GM18498 (cell line): ENCODE measurements around the gene GRID2.

Experiments used
- ATAC-seq: cut with Tn5 transposase; IDR thresholded peaks from one replicate; pipeline ENCODE4 v1.9.1; 2021; ENCODE audit warnings: mild to moderate bottlenecking, moderate library complexity; ENCODE audit not compliant: unreplicated experiment

Gene GRID2

GRCh38 chr4:93771640-93772411, 1468.1 kb downstream of the GRID2 start:
- ATAC-seq: no peak

GRCh38 chr4:93772858-93773257, 1469.1 kb downstream of the GRID2 start:
- no peak for ATAC-seq

- no peak for ATAC-seq
These were observed 1471.8 kb downstream of the GRID2 start for GRCh38 chr4:93775551-93775950.

- ATAC-seq: no peak
These were observed 1472.8 kb downstream of the GRID2 start for GRCh38 chr4:93776386-93777080.

- no peak for ATAC-seq
These were observed 1473.3 kb downstream of the GRID2 start for GRCh38 chr4:93777081-93777460.

- ATAC-seq: no peak
These were observed 1475.5 kb downstream of the GRID2 start for GRCh38 chr4:93779228-93779627.

GRCh38 chr4:93780080-93780479, 1476.3 kb downstream of the GRID2 start:
- ATAC-seq: no peak

- no peak for ATAC-seq
These were observed 1477.4 kb downstream of the GRID2 start for GRCh38 chr4:93781198-93781597.

- ATAC-seq: no peak
These were observed 1482.4 kb downstream of the GRID2 start for GRCh38 chr4:93786149-93786548.

- peak; percentile 48 for ATAC-seq
These were observed 1484.9 kb downstream of the GRID2 start for GRCh38 chr4:93788712-93789111.

- peak; percentile 79 for ATAC-seq
These were observed 1487.9 kb downstream of the GRID2 start for GRCh38 chr4:93791570-93792195.

- ATAC-seq: no peak
These were observed 1498.3 kb downstream of the GRID2 start for GRCh38 chr4:93802045-93802444.

- no peak for ATAC-seq
These were observed 1506.0 kb downstream of the GRID2 start for GRCh38 chr4:93809773-93810172.

- no peak for ATAC-seq
These were observed 1506.7 kb downstream of the GRID2 start for GRCh38 chr4:93810340-93810992.

GRCh38 chr4:93813092-93813491, 1509.3 kb downstream of the GRID2 start:
- no peak for ATAC-seq

GRCh38 chr4:93814141-93814540, 1510.4 kb downstream of the GRID2 start:
- ATAC-seq: no peak

- ATAC-seq: no peak
These were observed 1511.0 kb downstream of the GRID2 start for GRCh38 chr4:93814722-93815121.
